IMR-90 (cell line): Measurements from ENCODE around the gene MINDY2. TPM values are rescaled to one million over a fixed set of nuclear protein-coding genes. Genes with fewer than 3 reads are reported as not detected.

Source experiments
- ATAC-seq: fragments of 200-7000 bp; cut with Tn5 transposase; 2 replicates; pipeline ENCODE4 v1.9.1; 2020; ENCODE audit warnings: low read depth, mild to moderate bottlenecking, moderate library complexity
- BruUV-seq: library from RNA; stranded (reverse); fragments of 400-500 nt; replicated peaks from 2 replicates; lab custom pipeline; 2021; lab: Mats Ljungman, UMichigan
- CTCF ChIA-PET: fragments of 300-600 bp; formaldehyde crosslinking; extraction: SDS; loops from one replicate; lab custom pipeline; 2021; ENCODE audit warnings: antibody characterized with exemption; lab: Yijun Ruan, JAX
- POLR2A ChIA-PET: fragments of 300-600 bp; sonication (Branson Sonifier 250); formaldehyde crosslinking; loops from one replicate; lab custom pipeline; 2022; ENCODE audit warnings: antibody characterized with exemption; ENCODE audit not compliant: unreplicated experiment; lab: Charles Lee
- DNase-seq: peaks from one replicate; pipeline ENCODE4 v3.0.0; 2013
- H2AFZ ChIP-seq: replicated peaks from 2 replicates; pipeline ENCODE3; 2013; ENCODE audit warnings: low read length, mild to moderate bottlenecking; ENCODE audit not compliant: poor library complexity
- H2AK5ac ChIP-seq: 2 replicates; pipeline ENCODE4 v1.6.1; 2013; ENCODE audit warnings: low read depth, low read length, inconsistent platforms
- H2AK9ac ChIP-seq: replicated peaks from 2 replicates; pipeline ENCODE3; 2013; ENCODE audit warnings: mild to moderate bottlenecking, low read depth, low read length, moderate library complexity; ENCODE audit not compliant: poor library complexity
- H2BK120ac ChIP-seq: 2 replicates; pipeline ENCODE4 v1.6.1; 2013; ENCODE audit warnings: low read depth, low read length, inconsistent platforms
- H2BK15ac ChIP-seq: 3 replicates; pipeline ENCODE4 v1.6.1; 2013; ENCODE audit warnings: low read depth, low read length, inconsistent platforms
- H2BK20ac ChIP-seq: 2 replicates; pipeline ENCODE4 v1.6.1; 2013; ENCODE audit warnings: low read depth, mild to moderate bottlenecking, inconsistent platforms, low read length, moderate library complexity
- H2BK5ac ChIP-seq: 2 replicates; pipeline ENCODE4 v1.6.1; 2013; ENCODE audit warnings: mild to moderate bottlenecking, low read depth, low read length, inconsistent platforms; ENCODE audit not compliant: poor library complexity, severe bottlenecking
- H3K14ac ChIP-seq: replicated peaks from 2 replicates; pipeline ENCODE4 v1.6.1; 2013; ENCODE audit warnings: low read depth, low read length, inconsistent platforms
- H3K18ac ChIP-seq: 2 replicates; pipeline ENCODE4 v1.6.1; 2013; ENCODE audit warnings: low read depth, low read length, control low read depth
- H3K23ac ChIP-seq: 2 replicates; pipeline ENCODE4 v1.6.1; 2013; ENCODE audit warnings: low read depth, low read length, inconsistent platforms
- H3K27ac ChIP-seq: 2 replicates; pipeline ENCODE4 v1.5.1; 2013; ENCODE audit warnings: mild to moderate bottlenecking, control low read depth, low read length; ENCODE audit not compliant: insufficient read depth
- H3K27me3 ChIP-seq: 2 replicates; pipeline ENCODE4 v1.6.1; 2013; ENCODE audit warnings: low read length; ENCODE audit not compliant: control insufficient read depth, insufficient read depth
- H3K36me3 ChIP-seq: 2 replicates; pipeline ENCODE4 v1.6.1; 2013; ENCODE audit warnings: low read length, mixed read lengths; ENCODE audit not compliant: control insufficient read depth, insufficient read depth
- H3K4ac ChIP-seq: 2 replicates; pipeline ENCODE4 v1.6.1; 2013; ENCODE audit warnings: low read depth, low read length, inconsistent platforms
- H3K4me1 ChIP-seq: 2 replicates; pipeline ENCODE4 v1.6.1; 2013; ENCODE audit warnings: low read length, mixed read lengths; ENCODE audit not compliant: control insufficient read depth, insufficient read depth
- H3K4me2 ChIP-seq: 2 replicates; pipeline ENCODE4 v1.6.1; 2013; ENCODE audit warnings: low read depth, mild to moderate bottlenecking, control low read depth, low read length, moderate library complexity
- H3K4me3 ChIP-seq: 2 replicates; pipeline ENCODE4 v1.5.1; 2013; ENCODE audit warnings: low read depth, mild to moderate bottlenecking, control low read depth, low read length, moderate library complexity; ENCODE audit not compliant: insufficient read depth
- H3K56ac ChIP-seq: 2 replicates; pipeline ENCODE4 v1.6.1; 2013; ENCODE audit warnings: low read length, inconsistent platforms; ENCODE audit not compliant: insufficient read depth; ENCODE audit errors: extremely low read depth
- H3K79me1 ChIP-seq, 2 experiments: 2 replicates each; pipeline ENCODE4 v1.6.1; 2013; ENCODE audit warnings: low read length in 2 of 2, inconsistent platforms in 1 of 2, low read depth in 1 of 2
- H3K9ac ChIP-seq: 2 replicates; pipeline ENCODE4 v1.6.1; 2013; ENCODE audit warnings: low read depth, low read length, control low read depth
- H3K9me1 ChIP-seq: 2 replicates; pipeline ENCODE4 v1.6.1; 2013; ENCODE audit warnings: low read length, inconsistent platforms; ENCODE audit not compliant: insufficient read depth
- H3K9me3 ChIP-seq: 2 replicates; pipeline ENCODE4 v1.6.1; 2013; ENCODE audit warnings: low read length; ENCODE audit not compliant: control insufficient read depth, insufficient read depth
- H4K20me1 ChIP-seq: 2 replicates; pipeline ENCODE4 v1.6.1; 2013; ENCODE audit warnings: low read length, inconsistent platforms; ENCODE audit not compliant: insufficient read depth
- H4K5ac ChIP-seq: 2 replicates; pipeline ENCODE4 v1.6.1; 2013; ENCODE audit warnings: mild to moderate bottlenecking, low read depth, low read length, control low read depth
- H4K8ac ChIP-seq, 2 experiments: 2 replicates each; pipeline ENCODE4 v1.6.1; 2013; ENCODE audit warnings: low read depth in 2 of 2, low read length in 2 of 2, control low read depth in 1 of 2, inconsistent platforms in 1 of 2
- H4K91ac ChIP-seq: 2 replicates; pipeline ENCODE4 v1.6.1; 2013; ENCODE audit warnings: low read depth, low read length, inconsistent platforms; ENCODE audit not compliant: insufficient read depth
- BHLHE40 ChIP-seq: fragments of 150-350 bp; IDR thresholded peaks from 2 replicates; pipeline ENCODE4 v1.6.1; 2016; ENCODE audit warnings: mild to moderate bottlenecking, low read depth, low read length
- CEBPB ChIP-seq: IDR thresholded peaks from 2 replicates; pipeline ENCODE4 v1.6.1; 2012; ENCODE audit warnings: low read depth, low read length, improper control_type of control experiment
- CTCF ChIP-seq: conservative IDR thresholded peaks from 2 replicates; pipeline ENCODE4 v1.5.1; 2012; ENCODE audit warnings: mild to moderate bottlenecking, low read depth, low read length, improper control_type of control experiment
- ELK1 ChIP-seq: fragments of 150-350 bp; IDR thresholded peaks from 2 replicates; pipeline ENCODE4 v1.6.1; 2016; ENCODE audit warnings: low read depth, mild to moderate bottlenecking, low read length, moderate library complexity, borderline replicate concordance
- FOS ChIP-seq: fragments of 150-350 bp; IDR thresholded peaks from 2 replicates; pipeline ENCODE4 v1.6.1; 2016; ENCODE audit warnings: low read depth, low read length
- MAFK ChIP-seq: IDR thresholded peaks from 2 replicates; pipeline ENCODE4 v1.6.1; 2012; ENCODE audit warnings: low read depth, low read length, improper control_type of control experiment
- MAZ ChIP-seq: IDR thresholded peaks from 2 replicates; pipeline ENCODE4 v1.6.1; 2012; ENCODE audit warnings: low read depth, mild to moderate bottlenecking, low read length, improper control_type of control experiment, moderate library complexity, borderline replicate concordance
- MXI1 ChIP-seq: IDR thresholded peaks from 2 replicates; pipeline ENCODE4 v1.6.1; 2012; ENCODE audit warnings: low read depth, mild to moderate bottlenecking, low read length, moderate library complexity, borderline replicate concordance
- NFE2L2 ChIP-seq: fragments of 150-350 bp; IDR thresholded peaks from 2 replicates; pipeline ENCODE4 v1.6.1; 2016; ENCODE audit warnings: low read depth, mild to moderate bottlenecking, low read length
- POLR2A ChIP-seq: IDR thresholded peaks from 2 replicates; pipeline ENCODE4 v1.6.1; 2012; ENCODE audit warnings: mild to moderate bottlenecking, low read depth, low read length
- RAD21 ChIP-seq: IDR thresholded peaks from 2 replicates; pipeline ENCODE4 v1.6.1; 2012; ENCODE audit warnings: low read length, improper control_type of control experiment
- RCOR1 ChIP-seq: IDR thresholded peaks from 2 replicates; pipeline ENCODE4 v1.6.1; 2012; ENCODE audit warnings: mild to moderate bottlenecking, low read length, improper control_type of control experiment; ENCODE audit not compliant: insufficient replicate concordance
- RFX5 ChIP-seq: IDR thresholded peaks from 2 replicates; pipeline ENCODE4 v1.8.0; 2012; ENCODE audit warnings: low read depth, mild to moderate bottlenecking, low read length, moderate library complexity
- SMC3 ChIP-seq: fragments of 150-350 bp; IDR thresholded peaks from 2 replicates; pipeline ENCODE4 v1.6.1; 2016; ENCODE audit warnings: low read depth, mild to moderate bottlenecking, antibody characterized with exemption, low read length, moderate library complexity
- WGBS, 2 experiments: methylation state at CpG; one replicate each; pipeline versions ENCODE4 v1.1.5 to v1.1.7; 2013; ENCODE audit warnings: missing lambda C conversion rate in 2 of 2; ENCODE audit not compliant: insufficient read length in 1 of 2; ENCODE audit errors: extremely low coverage in 2 of 2; 5-methylcytosine and 5-hydroxymethylcytosine counted together
- dilution Hi-C: fragments of 300-500 bp; cut with HindIII; formaldehyde crosslinking; loops from one replicate; pipeline ENCODE4 v1.14.3; 2018; ENCODE audit warnings: low sequenced_read_pairs; ENCODE audit not compliant: unreplicated experiment
- in situ Hi-C: fragments of 300-500 bp; cut with MboI; formaldehyde crosslinking; loops from 3 replicates; pipeline ENCODE4 v1.14.3; 2019; ENCODE audit warnings: low sequenced_read_pairs, inconsistent platforms, mixed read lengths
- intact Hi-C: fragments of 100-400 bp; cut with micrococcal nuclease; formaldehyde crosslinking; loops from 2 replicates; pipeline ENCODE4 v1.10.0; 2022
- polyA plus RNA-seq, 3 experiments: library from polyadenylated mRNA; depleted of rRNA; stranded (reverse); fragments of >200 nt; gene quantifications; 2 replicates each; pipeline ENCODE4 v1.2.3, GENCODE V29; 2012; ENCODE audit warnings: low replicate concordance in 1 of 3
- total RNA-seq: library from RNA; depleted of rRNA; stranded (reverse); fragments of >200 nt; gene quantifications from 2 replicates; pipeline ENCODE4 v1.2.3, GENCODE V29; 2012

The MINDY2 gene
- total and polyA plus RNA-seq, 2 of the 4 experiments (the other 2 are of a cell fraction) = 4.0 to 9.3 TPM

GRCh38 chr15:58755956-58756355 is 15.1 kb upstream of the MINDY2 start:
- no peak overlapping the region for H2AK5ac ChIP-seq
- H3K27me3 ChIP-seq = no peaks in the 10 kb centered on the region
- H2BK120ac ChIP-seq = no peak overlapping the region
- CTCF ChIA-PET = interaction anchor here (0.7 to 1.2 kb wide), 2 partner anchors 83 to 528 kb away, joined by 3 to 4 read pairs; no protein-coding TSS in a partner anchor
- H3K23ac ChIP-seq = no peak overlapping the region
- no peak overlapping the region for H2BK15ac ChIP-seq
- no peak overlapping the region for H3K4me2 ChIP-seq
- intact Hi-C loops (no loop called here), in situ Hi-C loops (loop anchor here (25.0 kb wide), 1 partner anchor 519 kb away; no protein-coding TSS in a partner anchor), dilution Hi-C loops (no loop called here)
- 45% methylated on average over 4 of the region's 6 CpGs; no CpG with 5 or more reads in 1 of the 2 experiments for WGBS, 2 experiments
- no peak overlapping the region for H3K56ac ChIP-seq
- H3K36me3 ChIP-seq = no peaks in the 10 kb centered on the region
- no peak overlapping the region for H3K14ac ChIP-seq
- ATAC-seq (no peak), DNase-seq (no peak)
- no peaks in the 10 kb centered on the region for H3K9me3 ChIP-seq
- H4K5ac ChIP-seq = no peak overlapping the region
- POLR2A ChIA-PET = no interaction called here
- no peak overlapping the region for H2AK9ac ChIP-seq
- no peak overlapping the region for H4K91ac ChIP-seq
- H3K18ac ChIP-seq = no peak overlapping the region
- no peak overlapping the region for H3K27ac ChIP-seq
- TF ChIP-seq CEBPB (no peak), BHLHE40 (no peak), MAZ (no peak), RFX5 (no peak), SMC3 (no peak), CTCF (no peak), RCOR1 (no peak), FOS (no peak), MAFK (no peak), RAD21 (no peak), NFE2L2 (no peak), MXI1 (no peak), ELK1 (no peak), POLR2A (no peak)
- no peak overlapping the region for H2BK20ac ChIP-seq
- H3K9ac ChIP-seq = no peak overlapping the region
- BruUV-seq = no TSS peak
- H3K4me1 ChIP-seq = no peaks in the 10 kb centered on the region
- no peak overlapping the region for H4K8ac ChIP-seq
- no peak overlapping the region for H2AFZ ChIP-seq
- H4K20me1 ChIP-seq = no peaks in the 10 kb centered on the region
- H3K4ac ChIP-seq = no peak overlapping the region
- H3K4me3 ChIP-seq = no peak overlapping the region
- H3K9me1 ChIP-seq = no peaks in the 10 kb centered on the region
- H3K79me1 ChIP-seq = no peaks in the 10 kb centered on the region
- H2BK5ac ChIP-seq = no peak overlapping the region
